Caco-2 (cell line): ENCODE measurements around the gene GRIN2A. TPM values are rescaled to one million over a fixed set of nuclear protein-coding genes. Genes with fewer than 3 reads are reported as not detected.

ENCODE experiments used
- BruUV-seq: library from RNA; stranded (reverse); fragments of 400-500 nt; replicated peaks from 2 replicates; lab custom pipeline; 2021; lab: Mats Ljungman, UMichigan
- CTCF ChIA-PET: fragments of 300-600 bp; sonication (Branson Sonifier 250); formaldehyde crosslinking; loops from one replicate; lab custom pipeline; 2022; ENCODE audit warnings: antibody characterized with exemption; lab: Charles Lee
- POLR2A ChIA-PET: fragments of 300-600 bp; sonication (Branson Sonifier 250); formaldehyde crosslinking; loops from one replicate; lab custom pipeline; 2022; ENCODE audit warnings: antibody characterized with exemption; lab: Charles Lee
- DNase-seq, 2 experiments: peaks; one replicate each; pipeline versions ENCODE4 v3.0.0 to v3.0.0-alpha.2; 2020 to 2022
- H3K27me3 ChIP-seq: replicated peaks from 2 replicates; pipeline ENCODE4 v1.6.0; 2011; ENCODE audit warnings: low read length; ENCODE audit not compliant: control insufficient read depth, insufficient read depth
- H3K36me3 ChIP-seq: 2 replicates; pipeline ENCODE4 v1.5.1; 2011; ENCODE audit warnings: low read length; ENCODE audit not compliant: control insufficient read depth, insufficient read depth
- H3K4me1 ChIP-seq: fragments of 250-450 bp; sonication (Bioruptor Pico); 2 replicates; pipeline ENCODE4 v1.5.1; 2020; ENCODE audit warnings: mild to moderate bottlenecking
- H3K4me3 ChIP-seq: 2 replicates; pipeline ENCODE4 v1.5.1; 2011; ENCODE audit warnings: low read depth, mild to moderate bottlenecking, control low read depth, low read length
- H3K9me3 ChIP-seq: fragments of 250-450 bp; sonication (Bioruptor Pico); 2 replicates; pipeline ENCODE4 v1.5.1; 2020; ENCODE audit warnings: mild to moderate bottlenecking, moderate library complexity
- H3K27ac Mint-ChIP-seq: one replicate; pipeline ENCODE4 v1.8.0; 2022; ENCODE audit warnings: mixed read lengths; ENCODE audit not compliant: unreplicated experiment
- H3K27me3 Mint-ChIP-seq: one replicate; pipeline ENCODE4 v1.8.0; 2022; ENCODE audit warnings: mixed read lengths; ENCODE audit not compliant: insufficient read depth, unreplicated experiment
- H3K36me3 Mint-ChIP-seq: one replicate; pipeline ENCODE4 v1.8.0; 2022; ENCODE audit warnings: mild to moderate bottlenecking, mixed read lengths; ENCODE audit not compliant: insufficient read depth, unreplicated experiment
- H3K4me1 Mint-ChIP-seq: one replicate; pipeline ENCODE4 v1.8.0; 2022; ENCODE audit warnings: low read depth, mixed read lengths; ENCODE audit not compliant: unreplicated experiment
- H3K4me3 Mint-ChIP-seq: one replicate; pipeline ENCODE4 v1.8.0; 2022; ENCODE audit warnings: mild to moderate bottlenecking, moderate library complexity, mixed read lengths; ENCODE audit not compliant: unreplicated experiment
- H3K9me3 Mint-ChIP-seq: one replicate; pipeline ENCODE4 v1.8.0; 2022; ENCODE audit warnings: mixed read lengths; ENCODE audit not compliant: unreplicated experiment
- intact Hi-C: fragments of 100-400 bp; cut with micrococcal nuclease; formaldehyde crosslinking; loops from one replicate; pipeline ENCODE4 v1.10.0; 2022; ENCODE audit not compliant: unreplicated experiment
- total RNA-seq: library from RNA; stranded (reverse); gene quantifications from 2 replicates; pipeline ENCODE4 v1.2.3, GENCODE V29; 2022
- TF ChIP-seq, protein P1 (sequence below), 2 experiments: fragments of 200-600 bp in 1 of 2; IDR thresholded peaks; 1 replicate in 1 of 2; 2 replicates in 1 of 2; pipeline versions ENCODE4 v1.5.1 to v1.8.0; 2011 to 2022; ENCODE audit warnings: antibody characterized with exemption in 1 of 2, control low read depth in 1 of 2, inconsistent platforms in 1 of 2, low read depth in 1 of 2, low read length in 1 of 2, mild to moderate bottlenecking in 1 of 2, moderate library complexity in 1 of 2; ENCODE audit not compliant: insufficient read depth in 1 of 2, severe bottlenecking in 1 of 2, unreplicated experiment in 1 of 2

Gene GRIN2A
- total RNA-seq, 1 experiment from 2014 or later = 0.54 TPM

- Mint-ChIP-seq H3K9me3 (no peaks in the 10 kb centered on the region), H3K27me3 (peaks cover 15% of the 10 kb centered on the region), H3K4me1 (no peaks in the 10 kb centered on the region), H3K4me3 (no peak overlapping the region), H3K36me3 (no peaks in the 10 kb centered on the region), H3K27ac (no peak overlapping the region)
- TF ChIP-seq, protein P1, sequence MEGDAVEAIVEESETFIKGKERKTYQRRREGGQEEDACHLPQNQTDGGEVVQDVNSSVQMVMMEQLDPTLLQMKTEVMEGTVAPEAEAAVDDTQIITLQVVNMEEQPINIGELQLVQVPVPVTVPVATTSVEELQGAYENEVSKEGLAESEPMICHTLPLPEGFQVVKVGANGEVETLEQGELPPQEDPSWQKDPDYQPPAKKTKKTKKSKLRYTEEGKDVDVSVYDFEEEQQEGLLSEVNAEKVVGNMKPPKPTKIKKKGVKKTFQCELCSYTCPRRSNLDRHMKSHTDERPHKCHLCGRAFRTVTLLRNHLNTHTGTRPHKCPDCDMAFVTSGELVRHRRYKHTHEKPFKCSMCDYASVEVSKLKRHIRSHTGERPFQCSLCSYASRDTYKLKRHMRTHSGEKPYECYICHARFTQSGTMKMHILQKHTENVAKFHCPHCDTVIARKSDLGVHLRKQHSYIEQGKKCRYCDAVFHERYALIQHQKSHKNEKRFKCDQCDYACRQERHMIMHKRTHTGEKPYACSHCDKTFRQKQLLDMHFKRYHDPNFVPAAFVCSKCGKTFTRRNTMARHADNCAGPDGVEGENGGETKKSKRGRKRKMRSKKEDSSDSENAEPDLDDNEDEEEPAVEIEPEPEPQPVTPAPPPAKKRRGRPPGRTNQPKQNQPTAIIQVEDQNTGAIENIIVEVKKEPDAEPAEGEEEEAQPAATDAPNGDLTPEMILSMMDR (IDR thresholded peaks at IDR 0.05; ENCODE audit: insufficient read depth in 1 of 2, low read depth in 1 of 2, low read length in 1 of 2, severe bottlenecking in 1 of 2, unreplicated experiment in 1 of 2) = no peak
- intact Hi-C loops = no loop called here
- H3K9me3 ChIP-seq = no peaks in the 10 kb centered on the region
- POLR2A ChIA-PET = no interaction called here
- no peak overlapping the region for H3K4me3 ChIP-seq
- BruUV-seq = no TSS peak
- no peaks in the 10 kb centered on the region for H3K27me3 ChIP-seq
- H3K36me3 ChIP-seq = no peaks in the 10 kb centered on the region
- CTCF ChIA-PET = no interaction called here
- no peak for DNase-seq
- H3K4me1 ChIP-seq = no peaks in the 10 kb centered on the region
Measured at GRCh38 chr16:9900576-9900975, 281.7 kb downstream of the GRIN2A start.

DNA sequence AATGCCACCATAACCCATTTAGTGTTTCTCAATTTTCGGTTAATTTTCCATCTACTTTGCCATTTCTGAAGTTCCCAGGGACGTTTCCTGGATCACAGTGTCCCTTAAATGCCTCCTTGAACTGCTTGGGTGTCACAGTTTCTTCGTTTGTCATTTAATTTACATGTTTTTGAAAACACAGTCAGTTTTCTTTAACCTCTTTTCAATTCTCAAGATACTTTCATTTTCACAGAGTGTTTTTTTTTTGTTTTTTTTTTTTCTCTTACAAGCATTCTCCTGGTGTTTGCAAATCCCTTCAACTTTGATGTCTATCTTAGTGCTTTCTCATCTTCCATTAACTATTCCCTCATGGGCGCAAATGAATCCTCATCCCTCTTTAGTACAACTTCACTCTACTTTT lies 283.7 kb downstream of the GRIN2A start:
- no peaks in the 10 kb centered on the region for H3K36me3 Mint-ChIP-seq
- ChIA-PET POLR2A (no interaction called here), CTCF (no interaction called here)
- H3K4me1 Mint-ChIP-seq = no peaks in the 10 kb centered on the region
- Histone ChIP-seq H3K4me3 (no peak overlapping the region), H3K27me3 (no peaks in the 10 kb centered on the region), H3K36me3 (no peaks in the 10 kb centered on the region), H3K4me1 (no peaks in the 10 kb centered on the region), H3K9me3 (no peaks in the 10 kb centered on the region)
- no TSS peak for BruUV-seq
- no peak for DNase-seq
- intact Hi-C loops = no loop called here
- H3K27ac Mint-ChIP-seq = no peak overlapping the region
- no peaks in the 10 kb centered on the region for H3K9me3 Mint-ChIP-seq
- no peak overlapping the region for H3K4me3 Mint-ChIP-seq
- peaks cover 19% of the 10 kb centered on the region for H3K27me3 Mint-ChIP-seq
- TF ChIP-seq, protein P1 (IDR thresholded peaks at IDR 0.05; ENCODE audit: insufficient read depth in 1 of 2, low read depth in 1 of 2, low read length in 1 of 2, severe bottlenecking in 1 of 2, unreplicated experiment in 1 of 2) = no peak

GRCh38 chr16:9898124-9898523 lies 284.1 kb downstream of the GRIN2A start:
- Histone ChIP-seq H3K9me3 (no peaks in the 10 kb centered on the region), H3K4me3 (no peak overlapping the region), H3K36me3 (no peaks in the 10 kb centered on the region), H3K4me1 (no peaks in the 10 kb centered on the region), H3K27me3 (no peaks in the 10 kb centered on the region)
- Mint-ChIP-seq H3K36me3 (no peaks in the 10 kb centered on the region), H3K27me3 (peaks cover 19% of the 10 kb centered on the region), H3K4me3 (no peak overlapping the region), H3K27ac (no peak overlapping the region), H3K9me3 (no peaks in the 10 kb centered on the region), H3K4me1 (no peaks in the 10 kb centered on the region)
- TF ChIP-seq, protein P1 (IDR thresholded peaks at IDR 0.05; ENCODE audit: insufficient read depth in 1 of 2, low read depth in 1 of 2, low read length in 1 of 2, severe bottlenecking in 1 of 2, unreplicated experiment in 1 of 2) = no peak
- no peak for DNase-seq
- ChIA-PET POLR2A (no interaction called here), CTCF (no interaction called here)
- intact Hi-C loops = no loop called here
- BruUV-seq = no TSS peak
